ENCODE data around the gene TDP1.

GRCh38 chr14:89957791-89958190 is 2.1 kb downstream of the TDP1 start:
- no peak for TF ChIP-seq POLR2A (IDR thresholded peaks at IDR 0.05; ENCODE audit: low read depth, low read length)
- no peak for TF ChIP-seq TAF1 (IDR thresholded peaks at IDR 0.05; ENCODE audit: borderline replicate concordance, low read depth, low read length)
- TF ChIP-seq POLR2AphosphoS5 (IDR thresholded peaks at IDR 0.05; ENCODE audit: low read depth, low read length): no peak

Data from GM12892 (cell line).